Transverse colon (tissue), 4 donors: Measurements from ENCODE around the gene MYOCD.

Experiments
- EP300 ChIP-seq: sonication (generic); formaldehyde crosslinking; IDR thresholded peaks from one replicate; pipeline ENCODE4 v1.6.1; 2017; ENCODE audit warnings: antibody characterized with exemption, low read depth
- POLR2A ChIP-seq: fragments of 450-650 bp; IDR thresholded peaks from one replicate; pipeline ENCODE4 v1.6.1; 2016; ENCODE audit warnings: antibody characterized with exemption, mild to moderate bottlenecking, moderate library complexity
- POLR2AphosphoS5 ChIP-seq, 3 donors: sonication (generic); formaldehyde crosslinking; IDR thresholded peaks; one replicate each; pipeline ENCODE4 v1.6.1; 2016; ENCODE audit warnings: antibody characterized with exemption in 3 of 3
- TF ChIP-seq, protein P1 (sequence below), 5 experiments: fragments of 200-600 bp in 3 of 5; fragments of 450-650 bp in 2 of 5; sonication (generic) in 3 of 5; IDR thresholded peaks; 1 replicate in 2 of 5; 2 replicates in 3 of 5; pipeline ENCODE4 v1.5.1; 2016 to 2017; ENCODE audit warnings: antibody characterized with exemption in 5 of 5, inconsistent platforms in 3 of 5, mild to moderate bottlenecking in 2 of 5, moderate library complexity in 1 of 5

DNA sequence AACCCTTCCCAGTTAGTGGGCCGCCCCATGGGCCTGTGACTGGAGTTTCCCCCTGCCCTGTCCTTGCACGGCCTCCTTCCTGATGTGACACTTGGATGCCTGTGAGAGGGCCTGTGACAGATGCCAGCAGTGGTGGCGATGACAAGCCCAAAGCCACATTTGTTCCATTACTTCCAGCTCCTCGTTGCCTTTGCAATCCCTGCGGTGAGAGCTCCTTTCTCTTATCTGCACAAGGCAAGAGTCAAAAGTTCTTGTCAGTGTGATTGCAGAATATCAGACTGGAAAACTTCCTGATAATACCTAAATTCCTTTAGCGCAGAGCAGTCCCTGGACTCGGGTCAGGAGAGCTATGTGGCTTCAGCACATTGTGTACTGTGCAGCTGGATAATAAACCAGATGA is 69.2 kb downstream of the MYOCD start:
- TF ChIP-seq POLR2AphosphoS5 (IDR thresholded peaks at IDR 0.05) (no peak), POLR2A (no peak), EP300 (no peak)
- TF ChIP-seq, protein P1, sequence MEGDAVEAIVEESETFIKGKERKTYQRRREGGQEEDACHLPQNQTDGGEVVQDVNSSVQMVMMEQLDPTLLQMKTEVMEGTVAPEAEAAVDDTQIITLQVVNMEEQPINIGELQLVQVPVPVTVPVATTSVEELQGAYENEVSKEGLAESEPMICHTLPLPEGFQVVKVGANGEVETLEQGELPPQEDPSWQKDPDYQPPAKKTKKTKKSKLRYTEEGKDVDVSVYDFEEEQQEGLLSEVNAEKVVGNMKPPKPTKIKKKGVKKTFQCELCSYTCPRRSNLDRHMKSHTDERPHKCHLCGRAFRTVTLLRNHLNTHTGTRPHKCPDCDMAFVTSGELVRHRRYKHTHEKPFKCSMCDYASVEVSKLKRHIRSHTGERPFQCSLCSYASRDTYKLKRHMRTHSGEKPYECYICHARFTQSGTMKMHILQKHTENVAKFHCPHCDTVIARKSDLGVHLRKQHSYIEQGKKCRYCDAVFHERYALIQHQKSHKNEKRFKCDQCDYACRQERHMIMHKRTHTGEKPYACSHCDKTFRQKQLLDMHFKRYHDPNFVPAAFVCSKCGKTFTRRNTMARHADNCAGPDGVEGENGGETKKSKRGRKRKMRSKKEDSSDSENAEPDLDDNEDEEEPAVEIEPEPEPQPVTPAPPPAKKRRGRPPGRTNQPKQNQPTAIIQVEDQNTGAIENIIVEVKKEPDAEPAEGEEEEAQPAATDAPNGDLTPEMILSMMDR (IDR thresholded peaks at IDR 0.05): no peak
